Ishikawa (cell line): ENCODE measurements around the gene DCTPP1.

Source experiments
- CEBPB ChIP-seq: IDR thresholded peaks from 2 replicates; pipeline ENCODE4 v1.6.1; 2012
- CREB1 ChIP-seq: IDR thresholded peaks from 2 replicates; pipeline ENCODE4 v1.6.1; 2012; ENCODE audit warnings: low read depth
- EGR1 ChIP-seq: IDR thresholded peaks from 2 replicates; pipeline ENCODE4 v1.6.1; 2012
- RAD21 ChIP-seq: IDR thresholded peaks from 2 replicates; pipeline ENCODE4 v1.6.1; 2012; ENCODE audit warnings: low read depth
- TAF1 ChIP-seq: IDR thresholded peaks from 2 replicates; pipeline ENCODE4 v1.6.1; 2012; ENCODE audit warnings: low read depth, mild to moderate bottlenecking
- TCF12 ChIP-seq: IDR thresholded peaks from 2 replicates; pipeline ENCODE4 v1.6.1; 2012; ENCODE audit warnings: low read depth
- TEAD4 ChIP-seq: IDR thresholded peaks from 2 replicates; pipeline ENCODE4 v1.6.1; 2012
- YY1 ChIP-seq: IDR thresholded peaks from 2 replicates; pipeline ENCODE4 v1.6.1; 2012; ENCODE audit warnings: low read depth
- ZBTB7A ChIP-seq: IDR thresholded peaks from 2 replicates; pipeline ENCODE4 v1.6.1; 2012; ENCODE audit warnings: low read depth
- TF ChIP-seq, protein P1 (sequence below): IDR thresholded peaks from 2 replicates; pipeline ENCODE4 v1.6.1; 2012
- TF ChIP-seq, protein P2 (sequence below): IDR thresholded peaks from 2 replicates; pipeline ENCODE4 v1.6.1; 2012
- TF ChIP-seq, protein P3 (sequence below): IDR thresholded peaks from 2 replicates; pipeline ENCODE4 v1.6.1; 2012; ENCODE audit warnings: low read depth, mild to moderate bottlenecking

DNA sequence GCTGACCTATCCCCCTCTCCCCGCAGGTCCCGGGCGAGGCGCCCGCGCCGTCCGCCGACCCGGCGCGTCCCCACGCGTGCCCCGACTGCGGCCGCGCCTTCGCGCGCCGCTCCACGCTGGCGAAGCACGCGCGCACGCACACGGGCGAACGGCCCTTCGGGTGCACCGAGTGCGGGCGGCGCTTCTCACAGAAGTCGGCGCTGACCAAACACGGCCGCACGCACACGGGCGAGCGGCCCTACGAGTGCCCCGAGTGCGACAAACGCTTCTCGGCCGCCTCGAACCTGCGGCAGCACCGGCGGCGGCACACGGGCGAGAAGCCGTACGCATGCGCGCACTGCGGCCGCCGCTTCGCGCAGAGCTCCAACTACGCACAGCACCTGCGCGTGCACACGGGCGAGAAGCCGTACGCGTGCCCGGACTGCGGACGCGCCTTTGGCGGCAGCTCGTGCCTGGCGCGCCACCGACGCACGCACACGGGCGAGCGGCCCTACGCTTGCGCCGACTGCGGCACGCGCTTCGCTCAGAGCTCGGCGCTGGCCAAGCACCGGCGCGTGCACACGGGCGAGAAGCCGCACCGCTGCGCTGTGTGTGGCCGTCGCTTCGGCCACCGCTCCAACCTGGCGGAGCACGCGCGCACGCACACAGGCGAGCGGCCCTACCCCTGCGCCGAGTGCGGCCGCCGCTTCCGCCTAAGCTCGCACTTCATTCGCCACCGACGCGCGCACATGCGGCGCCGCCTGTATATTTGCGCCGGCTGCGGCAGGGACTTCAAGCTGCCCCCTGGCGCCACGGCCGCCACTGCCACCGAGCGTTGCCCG, 12.1 kb downstream of the DCTPP1 start:
- no peak for TF ChIP-seq CREB1
- TF ChIP-seq TEAD4, result no peak; the same call in 1 of the 2 replicates
- no peak for TF ChIP-seq CEBPB
- no peak for TF ChIP-seq ZBTB7A
- peak; percentile 67; the same call in 1 of the 2 replicates for TF ChIP-seq TCF12
- TF ChIP-seq RAD21, result no peak; the same call in 1 of the 2 replicates
- TF ChIP-seq EGR1, result peak; percentile 35
- TF ChIP-seq, protein P1, sequence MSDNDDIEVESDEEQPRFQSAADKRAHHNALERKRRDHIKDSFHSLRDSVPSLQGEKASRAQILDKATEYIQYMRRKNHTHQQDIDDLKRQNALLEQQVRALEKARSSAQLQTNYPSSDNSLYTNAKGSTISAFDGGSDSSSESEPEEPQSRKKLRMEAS, result peak; percentile 94
- TF ChIP-seq TAF1, result peak; percentile 39
- TF ChIP-seq YY1, result no peak
- TF ChIP-seq, protein P2, sequence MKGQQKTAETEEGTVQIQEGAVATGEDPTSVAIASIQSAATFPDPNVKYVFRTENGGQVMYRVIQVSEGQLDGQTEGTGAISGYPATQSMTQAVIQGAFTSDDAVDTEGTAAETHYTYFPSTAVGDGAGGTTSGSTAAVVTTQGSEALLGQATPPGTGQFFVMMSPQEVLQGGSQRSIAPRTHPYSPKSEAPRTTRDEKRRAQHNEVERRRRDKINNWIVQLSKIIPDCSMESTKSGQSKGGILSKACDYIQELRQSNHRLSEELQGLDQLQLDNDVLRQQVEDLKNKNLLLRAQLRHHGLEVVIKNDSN, result no peak; the same call in none of the 2 replicates
- TF ChIP-seq, protein P3, sequence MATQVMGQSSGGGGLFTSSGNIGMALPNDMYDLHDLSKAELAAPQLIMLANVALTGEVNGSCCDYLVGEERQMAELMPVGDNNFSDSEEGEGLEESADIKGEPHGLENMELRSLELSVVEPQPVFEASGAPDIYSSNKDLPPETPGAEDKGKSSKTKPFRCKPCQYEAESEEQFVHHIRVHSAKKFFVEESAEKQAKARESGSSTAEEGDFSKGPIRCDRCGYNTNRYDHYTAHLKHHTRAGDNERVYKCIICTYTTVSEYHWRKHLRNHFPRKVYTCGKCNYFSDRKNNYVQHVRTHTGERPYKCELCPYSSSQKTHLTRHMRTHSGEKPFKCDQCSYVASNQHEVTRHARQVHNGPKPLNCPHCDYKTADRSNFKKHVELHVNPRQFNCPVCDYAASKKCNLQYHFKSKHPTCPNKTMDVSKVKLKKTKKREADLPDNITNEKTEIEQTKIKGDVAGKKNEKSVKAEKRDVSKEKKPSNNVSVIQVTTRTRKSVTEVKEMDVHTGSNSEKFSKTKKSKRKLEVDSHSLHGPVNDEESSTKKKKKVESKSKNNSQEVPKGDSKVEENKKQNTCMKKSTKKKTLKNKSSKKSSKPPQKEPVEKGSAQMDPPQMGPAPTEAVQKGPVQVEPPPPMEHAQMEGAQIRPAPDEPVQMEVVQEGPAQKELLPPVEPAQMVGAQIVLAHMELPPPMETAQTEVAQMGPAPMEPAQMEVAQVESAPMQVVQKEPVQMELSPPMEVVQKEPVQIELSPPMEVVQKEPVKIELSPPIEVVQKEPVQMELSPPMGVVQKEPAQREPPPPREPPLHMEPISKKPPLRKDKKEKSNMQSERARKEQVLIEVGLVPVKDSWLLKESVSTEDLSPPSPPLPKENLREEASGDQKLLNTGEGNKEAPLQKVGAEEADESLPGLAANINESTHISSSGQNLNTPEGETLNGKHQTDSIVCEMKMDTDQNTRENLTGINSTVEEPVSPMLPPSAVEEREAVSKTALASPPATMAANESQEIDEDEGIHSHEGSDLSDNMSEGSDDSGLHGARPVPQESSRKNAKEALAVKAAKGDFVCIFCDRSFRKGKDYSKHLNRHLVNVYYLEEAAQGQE, result no peak
